ENCODE data around the gene IGHMBP2.

Gene IGHMBP2

GRCh38 chr11:68983801-68984200, 80.1 kb downstream of the IGHMBP2 start:
- Histone ChIP-seq H3K79me1 (replicated peaks; ENCODE audit: low read length, poor library complexity, severe bottlenecking) (no peaks in the 10 kb centered on the region), H3K9ac (ENCODE audit: low read length) (no peak overlapping the region), H2BK12ac (ENCODE audit: low read length in 2 of 2) (no peak overlapping the region), H3K14ac (ENCODE audit: low read length in 2 of 2) (no peak overlapping the region), H4K91ac (ENCODE audit: low read length) (no peak overlapping the region), H3K27ac (ENCODE audit: low read length, poor library complexity, severe bottlenecking) (no peak overlapping the region), H3K4ac (ENCODE audit: low read depth in 1 of 2, low read length in 2 of 2) (no peak overlapping the region), H3K18ac (ENCODE audit: low read depth in 1 of 2, low read length in 2 of 2) (no peak overlapping the region), H2BK120ac (ENCODE audit: low read depth, low read length) (no peak overlapping the region), H2BK5ac (ENCODE audit: low read depth, low read length, poor library complexity, severe bottlenecking) (no peak overlapping the region), H3K23ac (ENCODE audit: low read length in 2 of 2) (no peak overlapping the region), H3K4me3 (ENCODE audit: insufficient read depth in 1 of 2, low read depth in 1 of 2, low read length in 2 of 2) (no peak overlapping the region), H2BK15ac (ENCODE audit: low read depth, poor library complexity, severe bottlenecking) (no peak overlapping the region), H2AK5ac (ENCODE audit: low read length, severe bottlenecking) (no peak overlapping the region), H3K9me3 (ENCODE audit: control insufficient read depth, low read length) (peaks cover 3% of the 10 kb centered on the region), H3K4me2 (ENCODE audit: low read length, poor library complexity, severe bottlenecking) (no peak overlapping the region), H3K4me1 (ENCODE audit: control insufficient read depth, insufficient read depth, low read depth, low read length) (no peaks in the 10 kb centered on the region), H3K27me3 (ENCODE audit: control insufficient read depth in 1 of 2, insufficient read depth in 1 of 2, low read length in 2 of 2) (peaks cover 18 to 41% of the 10 kb centered on the region in 2 experiments), H4K8ac (ENCODE audit: low read length) (no peak overlapping the region), H3K36me3 (ENCODE audit: control insufficient read depth in 1 of 2, insufficient read depth in 2 of 2, low read depth in 1 of 2, low read length in 2 of 2) (no peaks in the 10 kb centered on the region), H2AFZ (ENCODE audit: low read depth, low read length) (no peak overlapping the region)
- no peak for DNase-seq
- WGBS = 90% methylated on average over 4 of the region's 6 CpGs

- Histone ChIP-seq H2BK15ac (ENCODE audit: low read depth, poor library complexity, severe bottlenecking) (no peak overlapping the region), H4K8ac (ENCODE audit: low read length) (no peak overlapping the region), H3K9ac (ENCODE audit: low read length) (no peak overlapping the region), H3K4me2 (ENCODE audit: low read length, poor library complexity, severe bottlenecking) (no peak overlapping the region), H4K91ac (ENCODE audit: low read length) (no peak overlapping the region), H3K18ac (ENCODE audit: low read depth in 1 of 2, low read length in 2 of 2) (no peak overlapping the region), H3K27ac (ENCODE audit: low read length, poor library complexity, severe bottlenecking) (no peak overlapping the region), H2BK5ac (ENCODE audit: low read depth, low read length, poor library complexity, severe bottlenecking) (no peak overlapping the region), H3K36me3 (ENCODE audit: control insufficient read depth in 1 of 2, insufficient read depth in 2 of 2, low read depth in 1 of 2, low read length in 2 of 2) (no peaks in the 10 kb centered on the region), H3K79me1 (replicated peaks; ENCODE audit: low read length, poor library complexity, severe bottlenecking) (no peaks in the 10 kb centered on the region), H3K4ac (ENCODE audit: low read depth in 1 of 2, low read length in 2 of 2) (no peak overlapping the region), H3K27me3 (ENCODE audit: control insufficient read depth in 1 of 2, insufficient read depth in 1 of 2, low read length in 2 of 2) (peaks cover 22 to 37% of the 10 kb centered on the region in 2 experiments), H2AK5ac (ENCODE audit: low read length, severe bottlenecking) (no peak overlapping the region), H3K14ac (ENCODE audit: low read length in 2 of 2) (no peak overlapping the region), H3K4me1 (ENCODE audit: control insufficient read depth, insufficient read depth, low read depth, low read length) (no peaks in the 10 kb centered on the region), H3K4me3 (ENCODE audit: insufficient read depth in 1 of 2, low read depth in 1 of 2, low read length in 2 of 2) (no peak overlapping the region), H3K9me3 (ENCODE audit: control insufficient read depth, low read length) (peaks cover under 1% of the 10 kb centered on the region), H2BK12ac (ENCODE audit: low read length in 2 of 2) (no peak overlapping the region), H2BK120ac (ENCODE audit: low read depth, low read length) (no peak overlapping the region), H3K23ac (ENCODE audit: low read length in 2 of 2) (no peak overlapping the region), H2AFZ (ENCODE audit: low read depth, low read length) (no peak overlapping the region)
- DNase-seq = no peak
Observed at GRCh38 chr11:68987211-68987610, 83.5 kb downstream of the IGHMBP2 start.

GRCh38 chr11:68988491-68988890, 84.8 kb downstream of the IGHMBP2 start:
- H2BK15ac ChIP-seq (ENCODE audit: low read depth, poor library complexity, severe bottlenecking) = no peak overlapping the region
- peaks cover 27 to 41% of the 10 kb centered on the region in 2 experiments for H3K27me3 ChIP-seq (ENCODE audit: control insufficient read depth in 1 of 2, insufficient read depth in 1 of 2, low read length in 2 of 2)
- no peak overlapping the region for H2AK5ac ChIP-seq (ENCODE audit: low read length, severe bottlenecking)
- no peak overlapping the region for H4K91ac ChIP-seq (ENCODE audit: low read length)
- H3K4me2 ChIP-seq (ENCODE audit: low read length, poor library complexity, severe bottlenecking) = no peak overlapping the region
- no peak overlapping the region for H2BK12ac ChIP-seq (ENCODE audit: low read length in 2 of 2)
- H2BK120ac ChIP-seq (ENCODE audit: low read depth, low read length) = no peak overlapping the region
- no peak overlapping the region for H3K9ac ChIP-seq (ENCODE audit: low read length)
- H3K4ac ChIP-seq (ENCODE audit: low read depth in 1 of 2, low read length in 2 of 2) = no peak overlapping the region
- no peak overlapping the region for H3K18ac ChIP-seq (ENCODE audit: low read depth in 1 of 2, low read length in 2 of 2)
- H3K79me1 ChIP-seq (replicated peaks; ENCODE audit: low read length, poor library complexity, severe bottlenecking) = no peaks in the 10 kb centered on the region
- DNase-seq = no peak
- H2BK5ac ChIP-seq (ENCODE audit: low read depth, low read length, poor library complexity, severe bottlenecking) = no peak overlapping the region
- no peaks in the 10 kb centered on the region for H3K9me3 ChIP-seq (ENCODE audit: control insufficient read depth, low read length)
- H2AFZ ChIP-seq (ENCODE audit: low read depth, low read length) = no peak overlapping the region
- H3K23ac ChIP-seq (ENCODE audit: low read length in 2 of 2) = no peak overlapping the region
- H3K27ac ChIP-seq (ENCODE audit: low read length, poor library complexity, severe bottlenecking) = no peak overlapping the region
- no peak overlapping the region for H3K14ac ChIP-seq (ENCODE audit: low read length in 2 of 2)
- no peak overlapping the region for H4K8ac ChIP-seq (ENCODE audit: low read length)
- H3K36me3 ChIP-seq (ENCODE audit: control insufficient read depth in 1 of 2, insufficient read depth in 2 of 2, low read depth in 1 of 2, low read length in 2 of 2) = no peaks in the 10 kb centered on the region
- peaks cover 2% of the 10 kb centered on the region for H3K4me1 ChIP-seq (ENCODE audit: control insufficient read depth, insufficient read depth, low read depth, low read length)
- H3K4me3 ChIP-seq (ENCODE audit: insufficient read depth in 1 of 2, low read depth in 1 of 2, low read length in 2 of 2) = no peak overlapping the region
